GM21423 (cell line): ENCODE results near the gene SH3PXD2A.

ENCODE experiments used
- ATAC-seq: cut with Tn5 transposase; IDR thresholded peaks from one replicate; pipeline ENCODE4 v1.9.1; 2021; ENCODE audit warnings: mild to moderate bottlenecking, moderate library complexity; ENCODE audit not compliant: unreplicated experiment

SH3PXD2A gene

GRCh38 chr10:103835096-103836050 lies 20.0 kb downstream of the SH3PXD2A start:
- ATAC-seq = no peak

- no peak for ATAC-seq
These were observed 20.8 kb downstream of the SH3PXD2A start for GRCh38 chr10:103834436-103835095.

- ATAC-seq = no peak
These were observed 21.5 kb downstream of the SH3PXD2A start for GRCh38 chr10:103833731-103834365.

- ATAC-seq = no peak
These were observed 22.6 kb downstream of the SH3PXD2A start for GRCh38 chr10:103832806-103833205.

- no peak for ATAC-seq
These were observed 25.4 kb downstream of the SH3PXD2A start for GRCh38 chr10:103829838-103830465.

- ATAC-seq = no peak
These were observed 26.1 kb downstream of the SH3PXD2A start for GRCh38 chr10:103829278-103829677.

GRCh38 chr10:103828587-103829197 lies 26.7 kb downstream of the SH3PXD2A start:
- ATAC-seq = no peak

- ATAC-seq = no peak
These were observed 27.3 kb downstream of the SH3PXD2A start for GRCh38 chr10:103828107-103828506.

GRCh38 chr10:103826885-103827284 lies 28.5 kb downstream of the SH3PXD2A start:
- no peak for ATAC-seq

- ATAC-seq = no peak
These were observed 31.1 kb downstream of the SH3PXD2A start for GRCh38 chr10:103824281-103824680.

- ATAC-seq = no peak
These were observed 31.6 kb downstream of the SH3PXD2A start for GRCh38 chr10:103823706-103824272.

GRCh38 chr10:103822800-103823199 lies 32.6 kb downstream of the SH3PXD2A start:
- no peak for ATAC-seq

GRCh38 chr10:103822107-103822716 lies 33.2 kb downstream of the SH3PXD2A start:
- no peak for ATAC-seq

GRCh38 chr10:103820101-103821062 lies 35.0 kb downstream of the SH3PXD2A start:
- no peak for ATAC-seq

- ATAC-seq = no peak
These were observed 35.9 kb downstream of the SH3PXD2A start for GRCh38 chr10:103819493-103819892.

- no peak for ATAC-seq
These were observed 36.5 kb downstream of the SH3PXD2A start for GRCh38 chr10:103818765-103819374.

- no peak for ATAC-seq
These were observed 37.3 kb downstream of the SH3PXD2A start for GRCh38 chr10:103818105-103818504.

GRCh38 chr10:103816431-103816830 lies 38.9 kb downstream of the SH3PXD2A start:
- ATAC-seq = no peak
